CD4-positive, alpha-beta T cell (primary cell): ENCODE data around the gene PTPRE. TPM values are rescaled to one million over a fixed set of nuclear protein-coding genes. Genes with fewer than 3 reads are reported as not detected.

ENCODE experiments used
- ATAC-seq: fragments of 200-7000 bp; cut with Tn5 transposase; one replicate; pipeline ENCODE4 v1.10.0; 2022; ENCODE audit warnings: mild to moderate bottlenecking; ENCODE audit not compliant: poor library complexity
- CTCF ChIA-PET: fragments of 350-600 bp; sonication (Branson Sonifier 250); formaldehyde crosslinking; loops from one replicate; lab custom pipeline; 2021; ENCODE audit warnings: antibody characterized with exemption, inconsistent platforms; lab: Charles Lee
- POLR2A ChIA-PET: fragments of 350-600 bp; sonication (Branson Sonifier 250); formaldehyde crosslinking; loops from one replicate; lab custom pipeline; 2021; ENCODE audit warnings: antibody characterized with exemption, inconsistent platforms; lab: Charles Lee
- DNase-seq, 14 experiments: peaks; one replicate each; pipeline ENCODE4 v3.0.0-alpha.2; 2013 to 2020; ENCODE audit warnings: mixed read lengths in 2 of 14
- H3K27ac ChIP-seq, 2 donors: one replicate each; pipeline versions ENCODE4 v1.5.1 to v1.7.0; 2013; ENCODE audit warnings: low read length in 2 of 2, low read depth in 1 of 2, mild to moderate bottlenecking in 1 of 2
- H3K27me3 ChIP-seq, 2 experiments: 1 replicate in 1 of 2; 2 replicates in 1 of 2; pipeline versions ENCODE4 v1.6.1 to v1.7.0; 2013; ENCODE audit warnings: low read length in 2 of 2, control low read depth in 1 of 2, mild to moderate bottlenecking in 1 of 2, moderate library complexity in 1 of 2; ENCODE audit not compliant: insufficient read depth in 2 of 2, control insufficient read depth in 1 of 2
- H3K36me3 ChIP-seq: one replicate; pipeline ENCODE4 v1.6.1; 2013; ENCODE audit warnings: low read length, control low read depth; ENCODE audit not compliant: insufficient read depth
- H3K4me1 ChIP-seq: one replicate; pipeline ENCODE4 v1.6.1; 2013; ENCODE audit warnings: low read length, control low read depth; ENCODE audit not compliant: insufficient read depth
- H3K4me3 ChIP-seq: one replicate; pipeline ENCODE4 v1.5.1; 2013; ENCODE audit warnings: mild to moderate bottlenecking, low read length, moderate library complexity
- H3K9me3 ChIP-seq, 2 experiments: 1 replicate in 1 of 2; 2 replicates in 1 of 2; pipeline versions ENCODE4 v1.6.1 to v1.7.0; 2013; ENCODE audit warnings: low read length in 2 of 2, mild to moderate bottlenecking in 2 of 2, control low read depth in 1 of 2, moderate library complexity in 1 of 2; ENCODE audit not compliant: control insufficient read depth in 1 of 2, insufficient read depth in 1 of 2
- H3K27ac Mint-ChIP-seq: one replicate; pipeline ENCODE4 v1.8.0; 2020; ENCODE audit warnings: mixed read lengths
- H3K27me3 Mint-ChIP-seq: one replicate; pipeline ENCODE4 v1.8.0; 2021; ENCODE audit warnings: mixed read lengths
- H3K36me3 Mint-ChIP-seq: one replicate; pipeline ENCODE4 v1.8.0; 2021; ENCODE audit warnings: low read depth, mixed read lengths
- H3K4me1 Mint-ChIP-seq: one replicate; pipeline ENCODE4 v1.8.0; 2021; ENCODE audit warnings: low read depth, mixed read lengths
- H3K4me3 Mint-ChIP-seq: one replicate; pipeline ENCODE4 v1.8.0; 2020; ENCODE audit warnings: mild to moderate bottlenecking, mixed read lengths
- H3K9me3 Mint-ChIP-seq: one replicate; pipeline ENCODE4 v1.8.0; 2020; ENCODE audit warnings: mixed read lengths
- intact Hi-C, 2 experiments: fragments of 100-400 bp; cut with DNase I in 1 of 2; cut with micrococcal nuclease in 1 of 2; formaldehyde crosslinking; loops; one replicate each; pipeline versions ENCODE4 v1.15.1 to v1.9.0; 2023 to 2025; cut with DNase I, micrococcal nuclease
- total RNA-seq, 174 experiments: library from RNA in 2 of 174; stranded (reverse) in 2 of 174; gene quantifications; one replicate each; pipeline ENCODE4 v1.2.3 and lab custom pipeline; 2021 to 2026
- TF ChIP-seq, protein P1 (sequence below): fragments of 200-600 bp; IDR thresholded peaks from one replicate; pipeline ENCODE4 v1.8.0; 2022; ENCODE audit warnings: antibody characterized with exemption, mild to moderate bottlenecking

Gene PTPRE
- total RNA-seq, 2 experiments from 2014 or later, result 47.6 to 55.1 TPM

DNA sequence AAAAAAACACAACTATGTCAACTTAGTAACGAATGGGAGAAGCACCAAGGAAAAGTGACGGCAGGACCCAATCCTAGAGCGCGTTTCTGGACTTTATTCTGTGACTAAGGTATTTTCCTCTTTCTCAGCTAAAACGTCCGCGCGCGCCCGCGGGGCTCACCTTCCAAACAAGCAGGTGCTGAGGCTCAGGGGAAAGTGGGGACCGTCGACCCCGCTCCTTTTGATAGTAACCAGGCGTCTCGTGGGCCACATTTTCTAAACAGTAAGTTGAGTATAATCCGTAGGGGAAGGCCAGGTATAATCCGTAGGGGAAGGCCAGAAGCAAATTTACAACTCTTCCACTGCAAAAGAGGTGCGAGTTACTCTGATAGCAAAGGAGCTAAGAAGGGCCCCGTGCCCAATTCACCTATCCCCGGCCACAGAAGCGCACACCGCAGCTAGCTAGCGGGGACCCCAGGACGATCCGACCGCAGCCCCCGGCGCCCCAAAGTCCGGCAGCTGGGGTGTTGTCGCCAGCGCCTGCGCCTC, 218.6 kb downstream of the PTPRE start:
- POLR2A ChIA-PET, result interaction anchor here (0.6 to 1.3 kb wide), 4 partner anchors 10 to 78 kb away, joined by 3 to 5 read pairs (median 4); no protein-coding TSS in a partner anchor
- H3K9me3 ChIP-seq, result peaks cover 0 to 5% of the 10 kb centered on the region in 2 experiments
- no peak overlapping the region for H3K27ac ChIP-seq
- H3K36me3 ChIP-seq, result no peaks in the 10 kb centered on the region
- Mint-ChIP-seq H3K4me1 (peaks cover 32% of the 10 kb centered on the region), H3K9me3 (no peaks in the 10 kb centered on the region), H3K27me3 (peaks cover 47% of the 10 kb centered on the region), H3K36me3 (no peaks in the 10 kb centered on the region), H3K4me3 (peak overlapping the region; percentile 91), H3K27ac (peak overlapping the region; percentile 16)
- H3K4me1 ChIP-seq, result peaks cover 20% of the 10 kb centered on the region
- TF ChIP-seq, protein P1, sequence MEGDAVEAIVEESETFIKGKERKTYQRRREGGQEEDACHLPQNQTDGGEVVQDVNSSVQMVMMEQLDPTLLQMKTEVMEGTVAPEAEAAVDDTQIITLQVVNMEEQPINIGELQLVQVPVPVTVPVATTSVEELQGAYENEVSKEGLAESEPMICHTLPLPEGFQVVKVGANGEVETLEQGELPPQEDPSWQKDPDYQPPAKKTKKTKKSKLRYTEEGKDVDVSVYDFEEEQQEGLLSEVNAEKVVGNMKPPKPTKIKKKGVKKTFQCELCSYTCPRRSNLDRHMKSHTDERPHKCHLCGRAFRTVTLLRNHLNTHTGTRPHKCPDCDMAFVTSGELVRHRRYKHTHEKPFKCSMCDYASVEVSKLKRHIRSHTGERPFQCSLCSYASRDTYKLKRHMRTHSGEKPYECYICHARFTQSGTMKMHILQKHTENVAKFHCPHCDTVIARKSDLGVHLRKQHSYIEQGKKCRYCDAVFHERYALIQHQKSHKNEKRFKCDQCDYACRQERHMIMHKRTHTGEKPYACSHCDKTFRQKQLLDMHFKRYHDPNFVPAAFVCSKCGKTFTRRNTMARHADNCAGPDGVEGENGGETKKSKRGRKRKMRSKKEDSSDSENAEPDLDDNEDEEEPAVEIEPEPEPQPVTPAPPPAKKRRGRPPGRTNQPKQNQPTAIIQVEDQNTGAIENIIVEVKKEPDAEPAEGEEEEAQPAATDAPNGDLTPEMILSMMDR, result no peak
- H3K4me3 ChIP-seq, result peak overlapping the region; percentile 61
- peaks cover 16 to 28% of the 10 kb centered on the region in 2 experiments for H3K27me3 ChIP-seq
- DNase-seq (peak in 4 of 14 experiments; percentile 19 to 32 (median 26)), ATAC-seq (no peak)
- intact Hi-C loops, result loop anchor here (1.0 to 10.0 kb wide), 3 partner anchors 25 to 1339 kb away; partner anchors contain the start of gene MGMT (in 1 of the 2)
- CTCF ChIA-PET, result interaction anchor here (0.5 kb wide), 1 partner anchor 84 kb away, joined by 3 read pairs; no protein-coding TSS in a partner anchor

DNA sequence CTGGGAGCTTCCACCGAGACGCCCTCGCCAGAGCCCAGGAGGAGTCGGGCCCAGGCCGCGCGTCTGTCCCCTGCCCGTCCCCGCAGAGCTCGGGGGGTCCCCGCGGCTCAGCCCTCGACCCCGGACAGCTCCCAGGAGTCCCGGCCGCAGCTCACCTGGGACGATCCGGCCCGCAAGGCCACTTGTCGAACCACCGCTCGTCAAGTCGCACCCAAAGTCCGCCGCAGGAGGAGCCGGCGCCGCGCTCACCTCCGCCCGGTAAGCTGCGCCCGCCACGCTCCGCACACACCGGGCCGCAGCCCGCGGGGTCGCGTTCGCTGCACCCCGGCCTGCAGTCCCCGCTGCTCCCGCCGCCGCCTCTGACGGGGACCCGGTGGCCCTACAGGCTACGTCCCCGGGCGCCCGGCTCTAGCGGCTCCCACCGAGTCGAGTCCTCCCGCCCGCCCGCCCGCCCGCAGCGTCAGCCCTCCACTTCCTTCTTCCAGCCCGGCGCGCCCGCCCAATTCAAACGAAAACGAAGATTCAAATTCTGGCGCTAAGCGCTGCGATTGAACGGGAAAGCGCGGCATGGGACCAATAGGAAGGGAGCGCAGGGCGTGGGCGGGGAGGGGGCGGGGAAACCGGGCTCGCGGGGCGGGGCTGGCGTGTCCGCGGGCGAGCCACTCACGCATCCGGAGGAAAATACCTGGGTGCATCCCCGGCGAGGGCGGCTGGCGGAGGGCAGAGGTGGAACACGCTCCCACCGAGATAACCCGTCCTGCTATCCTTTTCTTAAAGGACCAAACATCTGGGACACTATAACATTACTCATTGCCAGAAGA, 219.3 kb downstream of the PTPRE start, which contains the start of gene MKI67:
MKI67 (minus strand) TSS at position 480 of the 821 bp plus-strand sequence. CDS start 756 bp downstream, outside the sequence.
- H3K4me3 ChIP-seq, result peak within 1 kb of the TSS; percentile 61
- H3K4me1 Mint-ChIP-seq, result peaks cover 28% of the 10 kb centered on the region
- ChIA-PET CTCF (interaction anchor here (1.3 kb wide), 1 partner anchor 115 kb away, joined by 4 read pairs; no protein-coding TSS in a partner anchor), POLR2A (interaction anchor here (0.6 to 1.3 kb wide), 4 partner anchors 10 to 79 kb away, joined by 3 to 5 read pairs (median 4); no protein-coding TSS in a partner anchor)
- H3K9me3 Mint-ChIP-seq, result no peaks in the 10 kb centered on the region
- H3K4me1 ChIP-seq, result peaks cover 20% of the 10 kb centered on the region
- H3K27me3 Mint-ChIP-seq, result peaks cover 41% of the 10 kb centered on the region
- peak; percentile 93 for ATAC-seq
- peaks cover 16 to 28% of the 10 kb centered on the region in 2 experiments for H3K27me3 ChIP-seq
- no peak within 1 kb of the TSS for H3K27ac ChIP-seq
- peak within 1 kb of the TSS; percentile 16 for H3K27ac Mint-ChIP-seq
- TF ChIP-seq, protein P1, result no peak
- intact Hi-C loops, result loop anchor here (1.0 to 10.0 kb wide), 5 partner anchors 24 to 1339 kb away; partner anchors contain the start of gene MGMT (in 1 of the 2)
- peak within 1 kb of the TSS; percentile 91 for H3K4me3 Mint-ChIP-seq
- H3K9me3 ChIP-seq, result peaks cover 0 to 5% of the 10 kb centered on the region in 2 experiments
- H3K36me3 ChIP-seq, result no peaks in the 10 kb centered on the region
- no peaks in the 10 kb centered on the region for H3K36me3 Mint-ChIP-seq
- peak; percentile 81 to 96 (median 84) for DNase-seq

DNA sequence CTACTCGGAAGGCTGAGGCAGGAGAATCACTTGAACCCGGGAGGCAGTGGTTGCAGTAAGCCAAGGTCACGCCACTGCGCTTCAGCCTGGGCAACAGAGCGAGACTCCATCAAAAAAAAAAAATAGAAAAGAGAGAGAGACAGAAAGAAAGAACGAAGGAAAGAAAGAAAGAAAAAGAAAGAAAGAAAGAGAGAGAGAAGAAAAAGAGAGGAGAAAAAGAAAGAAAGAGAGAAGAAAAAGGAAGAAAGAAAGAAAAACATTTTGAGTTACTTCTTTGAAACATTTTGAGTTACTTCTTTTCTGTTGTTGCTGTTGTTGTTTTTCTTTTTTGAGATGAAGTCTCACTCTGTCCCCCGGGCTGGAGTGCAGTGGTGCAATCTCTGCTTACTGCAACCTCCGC, 221.7 kb downstream of the PTPRE start:
- H3K36me3 Mint-ChIP-seq, result no peaks in the 10 kb centered on the region
- ChIA-PET CTCF (no interaction called here), POLR2A (no interaction called here)
- Histone ChIP-seq H3K27ac (no peak overlapping the region), H3K4me1 (peaks cover 20% of the 10 kb centered on the region), H3K36me3 (no peaks in the 10 kb centered on the region), H3K27me3 (peaks cover 16 to 21% of the 10 kb centered on the region in 2 experiments), H3K9me3 (peaks cover 0 to 5% of the 10 kb centered on the region in 2 experiments), H3K4me3 (no peak overlapping the region)
- peaks cover 20% of the 10 kb centered on the region for H3K4me1 Mint-ChIP-seq
- no peak for ATAC-seq
- H3K4me3 Mint-ChIP-seq, result no peak overlapping the region
- H3K27me3 Mint-ChIP-seq, result peaks cover 21% of the 10 kb centered on the region
- intact Hi-C loops, result loop anchor here (5.0 to 10.0 kb wide), 2 partner anchors 61 to 1336 kb away; partner anchors contain the start of gene MGMT (in 1 of the 2)
- TF ChIP-seq, protein P1, result no peak
- no peaks in the 10 kb centered on the region for H3K9me3 Mint-ChIP-seq
- no peak for DNase-seq
- H3K27ac Mint-ChIP-seq, result no peak overlapping the region
